Adrenal gland (tissue), 5 donors: ENCODE data around the gene ANO7.

Source experiments
- CTCF ChIP-seq, 6 experiments: fragments of 450-650 bp in 4 of 6; fragments of 200-600 bp in 2 of 6; sonication (generic) in 1 of 6; IDR thresholded peaks; 1 replicate in 5 of 6; 2 replicates in 1 of 6; pipeline versions ENCODE4 v1.5.1 to v1.8.0; 2016 to 2021; ENCODE audit warnings: antibody characterized with exemption in 6 of 6, mild to moderate bottlenecking in 2 of 6, moderate library complexity in 1 of 6
- POLR2A ChIP-seq, 2 donors: fragments of 450-650 bp; IDR thresholded peaks; one replicate each; pipeline ENCODE4 v1.6.1; 2017; ENCODE audit warnings: antibody characterized with exemption in 2 of 2, mild to moderate bottlenecking in 2 of 2, moderate library complexity in 1 of 2
- donor health status: DM: no; HTN: no; CAD: no.

DNA sequence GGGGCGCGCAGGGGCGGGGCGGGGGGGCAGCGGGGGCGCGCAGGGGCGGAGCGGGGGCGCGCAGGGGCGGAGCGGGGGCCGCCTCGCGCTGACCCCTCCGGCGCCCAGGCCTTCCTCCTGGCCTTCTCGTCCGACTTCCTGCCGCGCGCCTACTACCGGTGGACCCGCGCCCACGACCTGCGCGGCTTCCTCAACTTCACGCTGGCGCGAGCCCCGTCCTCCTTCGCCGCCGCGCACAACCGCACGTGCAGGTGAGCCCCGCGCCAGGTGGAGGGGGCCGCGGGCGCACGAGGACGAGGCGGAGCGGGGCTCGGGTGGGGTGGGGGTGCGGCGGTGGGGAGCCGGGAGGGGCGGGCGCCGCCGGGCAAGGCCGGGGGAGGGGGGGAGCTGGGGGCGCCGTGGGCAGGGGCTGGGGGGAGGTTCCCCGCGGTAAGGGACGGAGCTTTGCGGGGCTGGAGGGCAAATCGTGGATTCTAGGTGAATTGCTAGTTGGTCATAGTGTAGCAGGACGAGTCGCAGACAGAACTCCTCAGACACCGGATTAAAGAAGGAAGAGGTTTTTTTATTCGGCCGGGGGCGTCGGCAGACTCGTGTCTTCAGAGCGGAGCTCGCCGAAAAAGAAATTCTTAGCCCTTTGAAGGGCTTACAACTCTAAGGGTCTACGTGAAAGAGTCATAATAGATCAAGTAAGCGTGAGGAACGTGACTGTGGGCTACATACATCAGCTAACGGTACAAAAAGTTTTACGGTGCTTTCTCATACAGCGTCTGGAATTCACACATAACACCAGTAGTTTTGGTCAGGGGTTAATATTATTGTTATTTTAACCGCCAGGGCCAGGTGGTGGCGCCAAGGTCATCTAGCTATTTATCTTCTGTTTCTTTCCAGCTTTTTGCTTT is 29.9 kb downstream of the ANO7 start:
- TF ChIP-seq CTCF (IDR thresholded peaks at IDR 0.05) (peak in 3 of 6 experiments; percentile 15 to 42 (median 18)), POLR2A (IDR thresholded peaks at IDR 0.05) (no peak)
